ENCODE results near the gene TSPAN14. TPM values are rescaled to one million over a fixed set of nuclear protein-coding genes. Genes with fewer than 3 reads are reported as not detected.

Gene TSPAN14
- total and polyA plus RNA-seq, 2 of the 13 experiments (the other 11 are each of a cell fraction or from before 2014, with no cell fraction given), result 24.1 to 80.6 TPM

GRCh38 chr10:80454513-80455460, 677 bp downstream of the TSPAN14 start (continued):
- TF ChIP-seq HMGXB3 (CRISPR knock-in tag; IDR thresholded peaks at IDR 0.05; ENCODE audit: borderline replicate concordance), result no peak
- no peak for TF ChIP-seq ZNF451 (CRISPR knock-in tag; IDR thresholded peaks at IDR 0.05)
- no peak for TF ChIP-seq GATA4 (IDR thresholded peaks at IDR 0.05; ENCODE audit: borderline replicate concordance, low read depth)
- no peak for TF ChIP-seq AKNA (CRISPR knock-in tag; IDR thresholded peaks at IDR 0.05; ENCODE audit: borderline replicate concordance)
- no peak for TF ChIP-seq TAF15 (IDR thresholded peaks at IDR 0.05; ENCODE audit: low read depth, low read length, poor library complexity, severe bottlenecking)
- no peak for TF ChIP-seq ZNF850 (CRISPR knock-in tag; conservative IDR thresholded peaks at IDR 0.05)
- no peak for TF ChIP-seq BRCA1 (CRISPR knock-in tag; IDR thresholded peaks at IDR 0.05)
